Smooth muscle cell (in vitro differentiated cells): Measurements from ENCODE around the gene MTMR12. TPM values are rescaled to one million over a fixed set of nuclear protein-coding genes. Genes with fewer than 3 reads are reported as not detected.

Source experiments
- DNase-seq: peaks from one replicate; lab custom pipeline; 2025; ENCODE audit not compliant: unreplicated experiment; lab: John Stamatoyannopoulos, UW
- H2AFZ ChIP-seq: fragments of 200-600 bp; sonication (generic); 2 replicates; pipeline ENCODE4 v1.6.0; 2016; ENCODE audit warnings: antibody characterized with exemption, low read depth, mild to moderate bottlenecking
- H3F3A ChIP-seq: fragments of 200-600 bp; sonication (generic); 2 replicates; pipeline ENCODE4 v1.6.0; 2017; ENCODE audit warnings: antibody characterized with exemption, low read depth
- H3K27ac ChIP-seq: fragments of 200-600 bp; sonication (generic); 2 replicates; pipeline ENCODE4 v1.5.1; 2016; ENCODE audit warnings: low read depth, mild to moderate bottlenecking
- H3K27me3 ChIP-seq: fragments of 200-600 bp; sonication (generic); 2 replicates; pipeline ENCODE4 v1.6.1; 2016; ENCODE audit warnings: low read depth, mild to moderate bottlenecking
- H3K36me3 ChIP-seq: fragments of 200-600 bp; sonication (generic); 2 replicates; pipeline ENCODE4 v1.5.1; 2016; ENCODE audit warnings: low read depth
- H3K4me1 ChIP-seq: fragments of 200-600 bp; sonication (generic); 2 replicates; pipeline ENCODE4 v1.5.1; 2016; ENCODE audit warnings: low read depth
- H3K4me2 ChIP-seq: fragments of 200-600 bp; sonication (generic); 2 replicates; pipeline ENCODE4 v1.6.0; 2016; ENCODE audit warnings: mild to moderate bottlenecking
- H3K4me3 ChIP-seq: fragments of 200-600 bp; sonication (generic); 2 replicates; pipeline ENCODE4 v1.5.1; 2016; ENCODE audit warnings: mild to moderate bottlenecking
- H3K79me2 ChIP-seq: fragments of 200-600 bp; sonication (generic); 2 replicates; pipeline ENCODE4 v1.6.0; 2016; ENCODE audit warnings: low read depth, mild to moderate bottlenecking
- H3K9ac ChIP-seq: fragments of 200-600 bp; sonication (generic); 2 replicates; pipeline ENCODE4 v1.6.0; 2016; ENCODE audit warnings: low read depth
- H3K9me3 ChIP-seq: fragments of 200-600 bp; sonication (generic); replicated peaks from 2 replicates; pipeline ENCODE4 v1.5.1; 2016; ENCODE audit warnings: low read depth
- H4K20me1 ChIP-seq: fragments of 200-600 bp; sonication (generic); 2 replicates; pipeline ENCODE4 v1.6.0; 2016; ENCODE audit warnings: low read depth
- CTCF ChIP-seq: fragments of 200-600 bp; sonication (generic); IDR thresholded peaks from 2 replicates; pipeline ENCODE4 v1.5.1; 2017; ENCODE audit warnings: borderline replicate concordance, mild to moderate bottlenecking, antibody characterized with exemption; ENCODE audit not compliant: insufficient read depth, poor library complexity, severe bottlenecking
- WGBS: methylation state at CpG from one replicate; pipeline ENCODE4 v1.1.7; 2016; ENCODE audit warnings: low lambda C conversion rate; 5-methylcytosine and 5-hydroxymethylcytosine counted together
- polyA plus RNA-seq: library from polyadenylated mRNA; unstranded; fragments of >200 nt; fragmentation: Nextera tagmentation; extraction: Ambion mirVana; gene quantifications from 2 replicates; pipeline ENCODE4 v1.2.1, GENCODE V29; 2016
- total RNA-seq: library from RNA; depleted of rRNA; stranded (reverse); fragments of >200 nt; gene quantifications from 2 replicates; pipeline ENCODE4 v1.2.3, GENCODE V29; 2014

The MTMR12 gene
- total and polyA plus RNA-seq, 2 experiments from 2014 or later: 4.4 to 8.6 TPM

DNA sequence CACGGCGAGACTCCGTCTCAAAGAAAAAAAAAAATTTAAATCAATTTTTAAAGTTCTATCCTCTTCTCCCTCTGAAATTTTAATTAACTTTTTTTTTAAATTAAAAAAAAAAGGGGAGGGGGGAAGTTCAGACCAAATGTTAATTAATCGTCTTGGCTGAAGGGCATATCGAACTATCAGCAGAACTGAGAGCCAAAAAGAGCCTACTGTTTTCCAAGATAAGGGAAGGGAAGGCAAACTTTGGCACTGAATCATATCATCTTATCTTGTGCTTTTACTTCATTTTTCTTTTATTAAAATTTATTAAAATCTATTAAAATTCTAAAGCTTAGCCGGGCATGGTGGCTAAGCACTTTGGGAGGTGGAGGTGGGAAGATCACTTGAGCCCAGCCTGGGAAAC, 45.9 kb upstream of the MTMR12 start:
- H4K20me1 ChIP-seq: peaks cover 20% of the 10 kb centered on the region
- peaks cover 19% of the 10 kb centered on the region for H3K36me3 ChIP-seq
- H3K4me1 ChIP-seq: no peaks in the 10 kb centered on the region
- no peaks in the 10 kb centered on the region for H3K9me3 ChIP-seq
- no peak for TF ChIP-seq CTCF
- H3K4me3 ChIP-seq: no peak overlapping the region
- H3K27ac ChIP-seq: no peak overlapping the region
- H3K27me3 ChIP-seq: no peaks in the 10 kb centered on the region
- 92% methylated on average over 6 of the region's 6 CpGs for WGBS
- DNase-seq: no peak
- H3K79me2 ChIP-seq: no peaks in the 10 kb centered on the region
- no peak overlapping the region for H3K4me2 ChIP-seq
- no peak overlapping the region for H2AFZ ChIP-seq
- H3K9ac ChIP-seq: no peak overlapping the region
- H3F3A ChIP-seq: peaks cover 7% of the 10 kb centered on the region

DNA sequence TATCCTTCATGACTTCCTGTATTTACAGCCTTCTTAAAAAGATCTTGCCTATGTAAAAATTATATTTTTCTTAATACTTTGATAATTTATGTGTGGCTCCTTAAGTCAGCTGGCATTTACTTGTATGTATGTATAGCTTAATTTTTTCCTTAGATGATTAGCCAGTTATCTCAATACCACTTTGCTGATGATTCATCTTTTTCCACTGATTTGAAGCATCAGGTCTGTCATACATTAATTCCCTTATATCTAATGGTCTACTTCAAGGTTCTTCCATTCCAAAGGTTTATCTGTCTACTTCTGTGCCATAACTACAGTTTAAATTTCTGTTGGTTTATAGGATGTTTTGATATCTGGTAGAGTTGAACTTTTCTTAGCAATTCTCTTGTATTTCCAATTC, 44.9 kb upstream of the MTMR12 start:
- Histone ChIP-seq H3K27ac (no peak overlapping the region), H3K4me1 (no peaks in the 10 kb centered on the region), H3K9me3 (no peaks in the 10 kb centered on the region), H3F3A (peaks cover 7% of the 10 kb centered on the region), H3K36me3 (peaks cover 19% of the 10 kb centered on the region), H2AFZ (no peak overlapping the region), H3K9ac (no peak overlapping the region), H3K27me3 (no peaks in the 10 kb centered on the region), H3K79me2 (no peaks in the 10 kb centered on the region), H4K20me1 (peaks cover 20% of the 10 kb centered on the region), H3K4me2 (no peak overlapping the region), H3K4me3 (no peak overlapping the region)
- DNase-seq: no peak
- no peak for TF ChIP-seq CTCF

DNA sequence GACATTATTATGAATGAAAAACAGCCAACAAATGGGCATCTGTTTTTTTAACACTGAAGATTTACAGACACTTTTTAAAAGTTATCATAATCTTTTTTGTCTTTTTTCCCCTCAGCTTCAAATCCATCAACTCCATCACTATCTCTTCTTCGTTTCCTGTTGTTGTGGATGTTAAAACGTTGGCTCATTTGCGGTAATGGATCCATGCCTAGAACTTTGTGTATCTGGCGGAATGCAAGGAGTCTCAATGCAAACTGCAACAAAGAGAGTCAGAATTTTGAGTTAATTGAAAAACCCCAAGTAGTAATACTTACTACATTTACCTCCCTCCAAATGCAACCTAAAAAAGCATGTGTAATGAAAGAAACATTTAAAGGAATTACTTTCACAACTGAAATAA, 42.9 kb upstream of the MTMR12 start:
- 79% methylated on average over 4 of the region's 4 CpGs for WGBS
- Histone ChIP-seq H3K27me3 (no peaks in the 10 kb centered on the region), H3F3A (peaks cover 7% of the 10 kb centered on the region), H3K27ac (no peak overlapping the region), H2AFZ (no peak overlapping the region), H3K79me2 (no peaks in the 10 kb centered on the region), H3K9me3 (no peaks in the 10 kb centered on the region), H3K36me3 (peaks cover 19% of the 10 kb centered on the region), H3K4me2 (no peak overlapping the region), H3K9ac (no peak overlapping the region), H4K20me1 (peaks cover 14% of the 10 kb centered on the region), H3K4me1 (no peaks in the 10 kb centered on the region), H3K4me3 (no peak overlapping the region)
- DNase-seq: no peak
- TF ChIP-seq CTCF: no peak

DNA sequence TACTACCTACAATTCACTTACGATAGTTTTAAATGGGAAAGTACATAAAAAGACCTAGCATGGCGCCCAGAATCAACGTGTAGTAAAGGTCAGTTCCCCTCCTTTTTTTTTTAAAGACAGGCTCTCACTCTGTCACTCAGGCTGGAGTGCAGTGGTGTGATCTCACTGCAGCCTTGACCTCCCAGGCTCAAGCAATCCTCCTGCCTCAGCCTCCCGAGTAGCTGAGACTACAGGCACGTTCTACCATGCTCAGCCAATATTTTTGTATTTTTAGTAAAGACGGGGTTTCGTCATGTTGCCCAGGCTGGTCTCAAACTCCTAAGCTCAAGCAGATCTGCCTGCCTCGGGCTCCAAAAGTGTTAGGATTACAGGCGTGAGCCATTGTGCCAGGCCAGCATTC, 40.7 kb upstream of the MTMR12 start:
- peaks cover 8% of the 10 kb centered on the region for H4K20me1 ChIP-seq
- H3K27ac ChIP-seq: no peak overlapping the region
- no peak for TF ChIP-seq CTCF
- H3K36me3 ChIP-seq: peaks cover 19% of the 10 kb centered on the region
- H3K4me2 ChIP-seq: no peak overlapping the region
- DNase-seq: no peak
- no peaks in the 10 kb centered on the region for H3K79me2 ChIP-seq
- no peak overlapping the region for H2AFZ ChIP-seq
- H3K9ac ChIP-seq: no peak overlapping the region
- no peaks in the 10 kb centered on the region for H3K27me3 ChIP-seq
- 96% methylated on average over 9 of the region's 9 CpGs for WGBS
- H3F3A ChIP-seq: peaks cover 7% of the 10 kb centered on the region
- no peaks in the 10 kb centered on the region for H3K4me1 ChIP-seq
- H3K9me3 ChIP-seq: no peaks in the 10 kb centered on the region
- H3K4me3 ChIP-seq: no peak overlapping the region
